ENCODE measurements around the gene C19orf81. TPM values are rescaled to one million over a fixed set of nuclear protein-coding genes. Genes with fewer than 3 reads are reported as not detected.

C19orf81 gene
- total and polyA plus RNA-seq, 7 experiments from 2014 or later: 0.98 to 1.0 TPM; not detected in 5

DNA sequence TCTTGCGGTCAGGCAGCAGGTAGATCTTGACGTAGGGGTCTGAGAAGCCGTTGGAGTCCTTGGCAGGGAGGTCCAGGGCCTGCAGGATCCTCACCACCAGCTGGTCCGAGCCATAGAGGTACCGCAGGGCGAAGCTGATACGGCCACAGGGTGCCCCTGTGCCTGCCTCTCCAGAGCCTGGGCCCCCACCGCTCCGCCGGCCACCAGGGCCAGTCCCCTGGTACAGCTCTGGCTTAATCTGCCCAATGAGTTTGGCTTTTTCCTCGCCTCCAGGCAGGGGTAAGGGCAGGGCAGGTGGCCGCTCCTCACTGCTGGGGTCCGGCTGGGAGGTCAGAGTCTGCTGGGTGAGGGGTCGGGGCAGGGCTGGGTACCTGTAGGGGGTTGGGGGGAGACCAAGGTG lies 19.4 kb upstream of the C19orf81 start:
- peaks cover 4 to 29% (median 15%) of the 10 kb centered on the region in 11 donors for H3K9me3 Mint-ChIP-seq
- ATAC-seq (no peak), DNase-seq (no peak)
- ChIA-PET POLR2A (no interaction called here), CTCF (no interaction called here)
- H3K4me1 ChIP-seq (ENCODE audit: control insufficient read depth in 2 of 2, insufficient read depth in 2 of 2, low read length in 2 of 2): no peaks in the 10 kb centered on the region
- H3K27me3 Mint-ChIP-seq: peaks cover 0 to 40% (median 24%) of the 10 kb centered on the region in 5 donors
- intact Hi-C loops (cut with micrococcal nuclease): no loop called here
- peaks cover 0 to 17% (median 0%) of the 10 kb centered on the region in 3 experiments for H3K9me3 ChIP-seq (ENCODE audit: control insufficient read depth in 2 of 3, low read length in 3 of 3)
- H3K27me3 ChIP-seq (ENCODE audit: control insufficient read depth in 2 of 2, insufficient read depth in 2 of 2, low read length in 2 of 2): no peaks in the 10 kb centered on the region
- H3K4me3 ChIP-seq (ENCODE audit: low read length): no peak overlapping the region
- no peaks in the 10 kb centered on the region for H3K36me3 ChIP-seq (ENCODE audit: control insufficient read depth in 2 of 3, insufficient read depth in 3 of 3, low read length in 3 of 3)
- H3K27ac Mint-ChIP-seq: no peak overlapping the region
- peaks cover 0 to 2% (median 0%) of the 10 kb centered on the region in 7 donors for H3K4me1 Mint-ChIP-seq
- no peak overlapping the region for H3K27ac ChIP-seq (ENCODE audit: low read depth, low read length)
- peaks cover 0 to 9% (median 0%) of the 10 kb centered on the region in 5 donors for H3K36me3 Mint-ChIP-seq
- H3K4me3 Mint-ChIP-seq: no peak overlapping the region

DNA sequence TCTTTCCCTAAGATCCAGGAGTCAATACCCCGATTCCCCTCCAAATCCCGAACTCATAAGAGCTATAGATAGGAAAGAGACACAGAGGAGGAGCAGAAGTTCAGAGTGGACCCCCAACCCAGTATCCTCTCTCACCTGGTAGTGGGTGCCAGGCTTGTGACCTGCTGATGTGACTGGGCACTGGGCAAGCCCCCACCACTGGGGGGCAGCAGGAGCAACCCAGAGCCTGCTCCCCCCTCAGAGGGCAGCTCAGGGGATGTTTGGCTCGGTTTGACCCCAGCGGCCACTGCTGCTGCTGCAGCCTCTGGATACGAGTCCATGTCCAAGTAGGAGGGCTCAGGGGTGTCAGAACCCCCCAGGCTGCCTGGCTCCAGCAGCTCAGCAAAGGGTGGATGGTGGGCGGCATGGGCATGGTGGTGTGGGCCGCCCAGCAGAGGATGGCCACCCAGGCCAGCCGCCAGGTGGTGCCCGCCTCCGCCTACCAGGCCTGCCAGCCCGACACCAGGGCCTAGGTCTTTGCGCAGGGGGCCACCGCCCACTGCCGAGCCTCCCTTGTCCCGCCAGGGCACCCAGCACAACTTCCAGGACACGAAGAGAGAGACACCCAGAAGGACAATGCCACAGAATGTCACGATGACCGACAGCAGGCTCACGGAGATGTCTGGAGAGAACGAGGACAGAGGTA lies 17.0 kb upstream of the C19orf81 start:
- peaks cover 0 to 2% (median 0%) of the 10 kb centered on the region in 7 donors for H3K4me1 Mint-ChIP-seq
- ATAC-seq (no peak), DNase-seq (no peak)
- no peak overlapping the region for H3K27ac ChIP-seq (ENCODE audit: low read depth, low read length)
- CTCF ChIA-PET: no interaction called here
- POLR2A ChIA-PET: no interaction called here
- intact Hi-C loops (cut with micrococcal nuclease): no loop called here
- peaks cover 10 to 46% (median 25%) of the 10 kb centered on the region in 5 donors for H3K27me3 Mint-ChIP-seq
- H3K36me3 ChIP-seq (ENCODE audit: control insufficient read depth in 2 of 3, insufficient read depth in 3 of 3, low read length in 3 of 3): no peaks in the 10 kb centered on the region
- H3K27me3 ChIP-seq (ENCODE audit: control insufficient read depth in 2 of 2, insufficient read depth in 2 of 2, low read length in 2 of 2): no peaks in the 10 kb centered on the region
- H3K4me1 ChIP-seq (ENCODE audit: control insufficient read depth in 2 of 2, insufficient read depth in 2 of 2, low read length in 2 of 2): no peaks in the 10 kb centered on the region
- H3K4me3 Mint-ChIP-seq: no peak overlapping the region
- H3K27ac Mint-ChIP-seq: no peak overlapping the region
- H3K9me3 Mint-ChIP-seq: peaks cover 4 to 50% (median 32%) of the 10 kb centered on the region in 11 donors
- peaks cover 0 to 23% (median 0%) of the 10 kb centered on the region in 3 experiments for H3K9me3 ChIP-seq (ENCODE audit: control insufficient read depth in 2 of 3, low read length in 3 of 3)
- H3K4me3 ChIP-seq (ENCODE audit: low read length): no peak overlapping the region
- peaks cover 0 to 18% (median 0%) of the 10 kb centered on the region in 5 donors for H3K36me3 Mint-ChIP-seq

DNA sequence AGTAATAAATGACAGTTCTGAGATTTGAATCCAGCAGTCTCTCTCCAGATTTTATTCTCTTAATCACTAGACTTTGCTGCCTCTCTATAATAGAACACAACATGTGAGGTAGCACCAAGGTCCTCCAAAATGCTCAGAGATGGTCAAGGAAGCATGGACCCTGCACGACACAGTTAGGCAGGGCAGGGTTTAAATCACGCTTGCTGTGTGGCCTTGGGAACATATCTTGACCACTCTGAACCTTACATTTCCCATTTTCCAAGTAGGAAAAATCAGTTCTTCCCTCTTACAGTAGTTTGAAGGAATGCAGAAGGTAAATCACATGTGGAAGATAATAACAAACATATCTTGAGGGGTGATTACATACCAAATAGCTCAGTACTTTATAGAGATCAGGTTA lies 15.9 kb upstream of the C19orf81 start:
- H3K27me3 Mint-ChIP-seq: peaks cover 20 to 54% (median 32%) of the 10 kb centered on the region in 5 donors
- CTCF ChIA-PET: no interaction called here
- H3K4me3 Mint-ChIP-seq: no peak overlapping the region
- peaks cover 0 to 18% (median 0%) of the 10 kb centered on the region in 5 donors for H3K36me3 Mint-ChIP-seq
- no peak overlapping the region for H3K27ac Mint-ChIP-seq
- H3K36me3 ChIP-seq (ENCODE audit: control insufficient read depth in 2 of 3, insufficient read depth in 3 of 3, low read length in 3 of 3): no peaks in the 10 kb centered on the region
- no peak for DNase-seq
- no peak overlapping the region for H3K27ac ChIP-seq (ENCODE audit: low read depth, low read length)
- ATAC-seq: no peak
- H3K9me3 ChIP-seq (ENCODE audit: control insufficient read depth in 2 of 3, low read length in 3 of 3): peaks cover 0 to 23% (median 0%) of the 10 kb centered on the region in 3 experiments
- POLR2A ChIA-PET: no interaction called here
- H3K4me1 ChIP-seq (ENCODE audit: control insufficient read depth in 2 of 2, insufficient read depth in 2 of 2, low read length in 2 of 2): no peaks in the 10 kb centered on the region
- H3K4me1 Mint-ChIP-seq: peaks cover 0 to 2% (median 2%) of the 10 kb centered on the region in 7 donors
- intact Hi-C loops (cut with micrococcal nuclease): no loop called here
- no peaks in the 10 kb centered on the region for H3K27me3 ChIP-seq (ENCODE audit: control insufficient read depth in 2 of 2, insufficient read depth in 2 of 2, low read length in 2 of 2)
- H3K4me3 ChIP-seq (ENCODE audit: low read length): no peak overlapping the region
- peaks cover 4 to 50% (median 34%) of the 10 kb centered on the region in 11 donors for H3K9me3 Mint-ChIP-seq

DNA sequence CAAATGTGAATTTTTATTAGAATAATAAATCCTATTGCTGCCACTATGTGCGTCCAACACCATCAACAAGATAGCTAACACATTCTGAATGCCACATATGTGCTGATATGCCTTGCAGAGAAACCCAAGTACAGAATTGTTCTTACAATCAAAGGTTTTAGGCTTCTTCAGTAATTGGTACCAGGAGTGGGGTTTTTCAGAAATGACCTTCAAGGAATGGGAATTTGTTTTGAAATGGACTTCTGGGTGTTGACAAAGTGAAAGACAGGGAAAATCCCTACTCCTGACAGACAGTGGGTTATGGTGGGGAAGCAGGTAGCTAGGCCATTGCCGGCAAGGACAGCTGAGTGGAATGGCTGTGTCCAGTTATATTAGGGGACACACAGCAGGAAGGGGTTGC lies 15.3 kb upstream of the C19orf81 start:
- H3K4me3 Mint-ChIP-seq: no peak overlapping the region
- ChIA-PET POLR2A (no interaction called here), CTCF (no interaction called here)
- H3K4me1 ChIP-seq (ENCODE audit: control insufficient read depth in 2 of 2, insufficient read depth in 2 of 2, low read length in 2 of 2): no peaks in the 10 kb centered on the region
- no peak overlapping the region for H3K4me3 ChIP-seq (ENCODE audit: low read length)
- no peak overlapping the region for H3K27ac Mint-ChIP-seq
- no peaks in the 10 kb centered on the region for H3K27me3 ChIP-seq (ENCODE audit: control insufficient read depth in 2 of 2, insufficient read depth in 2 of 2, low read length in 2 of 2)
- H3K4me1 Mint-ChIP-seq: peaks cover 0 to 8% (median 6%) of the 10 kb centered on the region in 7 donors
- ATAC-seq: no peak
- H3K36me3 ChIP-seq (ENCODE audit: control insufficient read depth in 2 of 3, insufficient read depth in 3 of 3, low read length in 3 of 3): no peaks in the 10 kb centered on the region
- H3K36me3 Mint-ChIP-seq: peaks cover 0 to 18% (median 0%) of the 10 kb centered on the region in 5 donors
- peaks cover 0 to 23% (median 0%) of the 10 kb centered on the region in 3 experiments for H3K9me3 ChIP-seq (ENCODE audit: control insufficient read depth in 2 of 3, low read length in 3 of 3)
- intact Hi-C loops (cut with micrococcal nuclease): no loop called here
- H3K9me3 Mint-ChIP-seq: peaks cover 4 to 52% (median 34%) of the 10 kb centered on the region in 11 donors
- no peak for DNase-seq
- no peak overlapping the region for H3K27ac ChIP-seq (ENCODE audit: low read depth, low read length)
- H3K27me3 Mint-ChIP-seq: peaks cover 26 to 60% (median 37%) of the 10 kb centered on the region in 5 donors

DNA sequence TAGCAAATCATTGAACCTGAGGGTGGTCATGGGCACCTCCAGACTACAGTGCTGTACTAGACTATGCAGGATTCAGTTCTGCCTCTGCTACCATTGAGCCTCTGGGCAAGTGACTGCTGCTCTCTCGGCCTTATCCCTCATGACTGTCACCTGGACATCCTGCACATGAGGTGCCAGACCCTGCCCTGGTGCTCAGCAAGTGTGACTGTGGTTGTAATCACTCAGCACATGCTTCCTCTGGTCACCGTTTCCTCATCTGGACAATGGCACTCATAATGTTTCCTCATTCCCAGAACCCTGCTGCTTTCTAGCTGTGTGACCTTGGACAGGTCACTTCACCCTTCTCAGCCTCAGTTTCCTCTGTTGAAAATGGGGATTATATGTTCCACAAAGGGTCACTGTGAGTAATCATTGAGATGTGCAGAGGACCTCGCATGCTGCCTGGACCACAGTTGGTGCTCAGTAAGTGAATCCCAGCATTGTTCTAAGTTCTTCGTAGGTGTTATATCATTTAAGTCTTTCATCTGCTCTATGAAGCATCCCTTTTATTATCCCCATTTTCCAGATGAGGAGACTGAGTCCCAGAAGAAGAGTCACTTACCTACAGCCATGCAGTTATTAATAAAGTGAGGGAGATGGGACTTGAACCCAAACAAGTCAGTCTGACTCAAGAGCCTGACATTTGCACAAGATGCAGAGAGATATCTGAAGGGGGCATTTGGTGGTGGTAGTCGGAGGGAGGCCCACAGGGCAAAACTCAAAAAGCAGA lies 12.7 kb upstream of the C19orf81 start:
- H3K27ac Mint-ChIP-seq: no peak overlapping the region
- no peaks in the 10 kb centered on the region for H3K27me3 ChIP-seq (ENCODE audit: control insufficient read depth in 2 of 2, insufficient read depth in 2 of 2, low read length in 2 of 2)
- intact Hi-C loops (cut with micrococcal nuclease): no loop called here
- no peak overlapping the region for H3K4me3 Mint-ChIP-seq
- H3K27me3 Mint-ChIP-seq: peaks cover 27 to 65% (median 41%) of the 10 kb centered on the region in 5 donors
- peaks cover 4 to 52% (median 34%) of the 10 kb centered on the region in 11 donors for H3K9me3 Mint-ChIP-seq
- H3K4me1 ChIP-seq (ENCODE audit: control insufficient read depth in 2 of 2, insufficient read depth in 2 of 2, low read length in 2 of 2): no peaks in the 10 kb centered on the region
- H3K27ac ChIP-seq (ENCODE audit: low read depth, low read length): no peak overlapping the region
- H3K9me3 ChIP-seq (ENCODE audit: control insufficient read depth in 2 of 3, low read length in 3 of 3): peaks cover 0 to 23% (median 0%) of the 10 kb centered on the region in 3 experiments
- H3K4me3 ChIP-seq (ENCODE audit: low read length): no peak overlapping the region
- ATAC-seq (no peak), DNase-seq (no peak)
- peaks cover 0 to 11% (median 6%) of the 10 kb centered on the region in 7 donors for H3K4me1 Mint-ChIP-seq
- CTCF ChIA-PET: no interaction called here
- POLR2A ChIA-PET: no interaction called here
- H3K36me3 ChIP-seq (ENCODE audit: control insufficient read depth in 2 of 3, insufficient read depth in 3 of 3, low read length in 3 of 3): no peaks in the 10 kb centered on the region
- H3K36me3 Mint-ChIP-seq: peaks cover 0 to 18% (median 0%) of the 10 kb centered on the region in 5 donors

DNA sequence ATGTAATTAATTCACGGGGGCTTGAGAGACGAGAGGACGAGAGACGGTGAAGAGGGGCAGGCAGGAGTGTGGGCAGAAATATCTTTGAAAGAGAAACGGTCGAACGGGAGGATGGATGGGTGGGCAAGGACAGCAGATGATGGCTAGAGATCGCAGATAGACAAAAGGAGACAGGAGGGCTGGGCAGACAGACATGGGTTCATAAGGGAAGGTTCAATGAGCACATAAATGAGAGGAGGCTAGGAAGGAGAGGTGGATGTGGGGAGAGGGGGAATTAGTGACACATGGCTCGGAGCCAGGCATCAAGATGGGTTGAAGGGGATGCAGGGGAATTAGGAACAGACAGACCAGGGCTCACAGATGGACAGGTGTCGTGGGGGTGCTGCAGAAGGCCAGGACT lies 10.6 kb upstream of the C19orf81 start:
- intact Hi-C loops (cut with micrococcal nuclease): no loop called here
- Histone ChIP-seq H3K4me1 (ENCODE audit: control insufficient read depth in 2 of 2, insufficient read depth in 2 of 2, low read length in 2 of 2) (no peaks in the 10 kb centered on the region), H3K9me3 (ENCODE audit: control insufficient read depth in 2 of 3, low read length in 3 of 3) (peaks cover 0 to 17% (median 0%) of the 10 kb centered on the region in 3 experiments), H3K27ac (ENCODE audit: low read depth, low read length) (no peak overlapping the region), H3K27me3 (ENCODE audit: control insufficient read depth in 2 of 2, insufficient read depth in 2 of 2, low read length in 2 of 2) (no peaks in the 10 kb centered on the region), H3K4me3 (ENCODE audit: low read length) (no peak overlapping the region), H3K36me3 (ENCODE audit: control insufficient read depth in 2 of 3, insufficient read depth in 3 of 3, low read length in 3 of 3) (no peaks in the 10 kb centered on the region)
- H3K4me3 Mint-ChIP-seq: peak overlapping the region; percentile 8 to 89 (median 40)
- peaks cover 27 to 53% (median 43%) of the 10 kb centered on the region in 5 donors for H3K27me3 Mint-ChIP-seq
- H3K4me1 Mint-ChIP-seq: peaks cover 0 to 11% (median 6%) of the 10 kb centered on the region in 7 donors
- H3K27ac Mint-ChIP-seq: peak overlapping the region in 1 of 9 donors; percentile 57
- H3K9me3 Mint-ChIP-seq: peaks cover 0 to 39% (median 23%) of the 10 kb centered on the region in 11 donors
- ChIA-PET CTCF (no interaction called here), POLR2A (interaction anchor here (0.6 kb wide), 1 partner anchor 423 kb away, joined by 4 read pairs; no protein-coding TSS in a partner anchor)
- DNase-seq (no peak), ATAC-seq (no peak)
- H3K36me3 Mint-ChIP-seq: peaks cover 0 to 14% (median 0%) of the 10 kb centered on the region in 5 donors

All from naive thymus-derived CD4-positive, alpha-beta T cell (primary cell).